GM20000 (cell line): ENCODE measurements around the gene HLA-DMB.
A peak's percentile ranks its signal among the peaks of the same experiment; 100 is the strongest.

Experiments
- DNase-seq: peaks from one replicate; pipeline ENCODE4 v3.0.0; 2012; ENCODE audit warnings: low spot score
- TF ChIP-seq, protein P1 (sequence below): IDR thresholded peaks from 2 replicates; pipeline ENCODE4 v1.5.1; 2012; ENCODE audit warnings: mild to moderate bottlenecking, control low read depth; ENCODE audit errors: extremely low read depth, missing control alignments

HLA-DMB gene

DNA sequence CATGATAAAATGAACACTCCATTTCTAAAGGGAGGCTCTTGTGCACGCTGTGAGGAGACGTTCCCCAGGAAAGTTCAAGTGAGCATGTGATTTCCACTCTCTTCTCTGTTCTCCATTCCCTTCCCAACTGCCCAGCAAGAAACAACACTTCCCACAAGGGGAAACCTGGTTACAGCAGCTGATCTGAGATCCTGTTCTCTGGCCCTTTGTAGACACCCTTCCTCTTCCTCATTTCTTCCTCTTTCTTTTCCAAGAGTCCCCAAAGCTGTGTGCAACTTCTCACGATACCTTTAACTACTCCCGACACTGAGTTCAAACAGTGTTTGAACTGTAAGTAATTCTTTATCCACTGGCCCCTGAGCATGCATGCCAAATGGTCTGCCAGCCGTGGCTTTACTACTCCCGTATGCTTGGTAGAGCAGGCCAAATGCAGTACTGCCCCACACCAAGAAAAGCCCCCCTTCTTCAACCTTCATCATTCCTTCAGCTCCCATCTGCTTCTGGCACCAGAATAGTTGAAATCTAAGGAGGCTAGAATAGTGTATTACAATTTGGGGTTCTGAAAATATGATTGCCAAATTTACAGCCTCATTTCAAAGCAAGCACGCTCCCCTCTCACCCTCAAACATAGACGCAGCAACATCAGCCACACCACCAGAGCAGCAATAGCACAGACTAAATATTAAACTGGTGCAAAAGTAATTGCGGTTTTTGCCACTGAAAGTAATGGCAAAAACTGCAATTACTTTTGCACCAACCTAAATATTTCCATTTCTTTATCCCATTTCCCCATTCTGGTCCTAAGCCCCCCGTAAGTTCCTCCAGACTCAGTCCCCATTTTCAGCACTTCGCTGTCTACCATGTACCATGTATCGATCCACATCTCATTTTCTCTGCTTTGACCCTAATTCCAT, 4.3 kb downstream of the HLA-DMB start:
- TF ChIP-seq, protein P1, sequence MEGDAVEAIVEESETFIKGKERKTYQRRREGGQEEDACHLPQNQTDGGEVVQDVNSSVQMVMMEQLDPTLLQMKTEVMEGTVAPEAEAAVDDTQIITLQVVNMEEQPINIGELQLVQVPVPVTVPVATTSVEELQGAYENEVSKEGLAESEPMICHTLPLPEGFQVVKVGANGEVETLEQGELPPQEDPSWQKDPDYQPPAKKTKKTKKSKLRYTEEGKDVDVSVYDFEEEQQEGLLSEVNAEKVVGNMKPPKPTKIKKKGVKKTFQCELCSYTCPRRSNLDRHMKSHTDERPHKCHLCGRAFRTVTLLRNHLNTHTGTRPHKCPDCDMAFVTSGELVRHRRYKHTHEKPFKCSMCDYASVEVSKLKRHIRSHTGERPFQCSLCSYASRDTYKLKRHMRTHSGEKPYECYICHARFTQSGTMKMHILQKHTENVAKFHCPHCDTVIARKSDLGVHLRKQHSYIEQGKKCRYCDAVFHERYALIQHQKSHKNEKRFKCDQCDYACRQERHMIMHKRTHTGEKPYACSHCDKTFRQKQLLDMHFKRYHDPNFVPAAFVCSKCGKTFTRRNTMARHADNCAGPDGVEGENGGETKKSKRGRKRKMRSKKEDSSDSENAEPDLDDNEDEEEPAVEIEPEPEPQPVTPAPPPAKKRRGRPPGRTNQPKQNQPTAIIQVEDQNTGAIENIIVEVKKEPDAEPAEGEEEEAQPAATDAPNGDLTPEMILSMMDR: no peak
- DNase-seq: no peak

- TF ChIP-seq, protein P1: no peak
- DNase-seq: no peak
Observed at GRCh38 chr6:32935551-32936238, 5.1 kb downstream of the HLA-DMB start.

GRCh38 chr6:32933661-32934085, 7.2 kb downstream of the HLA-DMB start:
- DNase-seq: peak; percentile 48

GRCh38 chr6:32932132-32932868, 8.5 kb downstream of the HLA-DMB start:
- DNase-seq: no peak

More at GRCh38 chr6:32933661-32934085, 7.2 kb downstream of the HLA-DMB start:
- TF ChIP-seq, protein P1: peak; percentile 73

DNA sequence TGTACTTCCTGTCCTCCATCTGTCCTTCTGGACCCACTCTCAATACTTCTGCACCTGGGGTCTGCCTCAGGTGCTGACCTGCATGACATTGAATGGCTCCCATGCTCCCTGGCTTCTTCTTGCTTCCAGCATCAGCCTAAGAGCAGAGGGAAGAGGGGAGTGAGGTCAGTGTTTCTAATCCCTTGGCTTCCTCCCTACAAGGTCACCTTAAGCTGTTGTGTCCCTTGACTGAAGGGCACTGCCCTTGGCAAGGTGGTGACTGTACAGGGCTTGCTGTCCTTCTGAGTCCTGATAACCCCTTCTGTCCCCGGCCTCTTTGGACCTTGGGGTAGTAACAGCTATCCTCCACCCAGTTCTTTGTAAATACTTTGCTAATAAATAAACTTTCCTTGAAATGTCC, 9.6 kb downstream of the HLA-DMB start:
- TF ChIP-seq, protein P1: no peak

More at GRCh38 chr6:32932132-32932868, 8.5 kb downstream of the HLA-DMB start:
- TF ChIP-seq, protein P1: no peak

DNA sequence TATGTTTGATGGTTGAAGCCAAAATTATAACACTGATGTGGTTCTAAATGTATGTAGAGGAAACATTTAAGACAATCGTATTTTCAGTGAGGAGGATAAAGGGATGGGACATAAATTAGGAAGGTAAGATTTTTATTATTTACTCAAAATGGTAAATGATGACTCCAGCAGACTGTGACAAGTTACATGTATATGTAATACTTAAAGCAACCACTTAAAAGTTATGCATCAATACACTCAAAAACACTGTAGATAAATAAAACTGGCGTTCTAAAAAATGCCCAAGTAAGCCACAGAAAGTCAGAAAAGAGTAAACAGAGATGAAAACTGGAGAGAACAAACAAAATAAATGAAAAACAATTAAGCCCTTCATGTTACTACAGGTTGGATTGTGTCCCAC, 18.7 kb downstream of the HLA-DMB start:
- TF ChIP-seq, protein P1: no peak
- no peak for DNase-seq

More for the DNA sequence above, 9.6 kb downstream of the HLA-DMB start:
- DNase-seq: no peak

DNA sequence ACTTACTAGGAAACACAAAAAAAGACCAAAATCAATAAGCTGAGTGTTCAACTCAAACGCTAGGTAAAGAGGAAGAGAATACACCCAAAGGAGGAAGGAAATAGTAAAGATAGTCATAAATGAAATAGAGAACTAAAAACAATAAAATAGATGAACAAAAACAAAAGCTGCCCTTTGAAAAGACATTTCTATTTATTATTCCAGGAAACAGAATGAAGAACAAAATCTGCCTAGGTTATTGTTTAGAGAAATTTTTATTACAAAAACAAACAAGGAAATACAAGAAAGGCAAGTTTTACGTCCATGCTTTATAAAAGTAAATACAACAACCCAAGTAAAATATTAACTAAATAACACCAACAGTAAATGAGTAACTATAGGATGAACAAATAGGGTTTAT, 20.1 kb downstream of the HLA-DMB start:
- TF ChIP-seq, protein P1: no peak
- no peak for DNase-seq
